ENCODE measurements around the gene URAD.

Gene URAD

DNA sequence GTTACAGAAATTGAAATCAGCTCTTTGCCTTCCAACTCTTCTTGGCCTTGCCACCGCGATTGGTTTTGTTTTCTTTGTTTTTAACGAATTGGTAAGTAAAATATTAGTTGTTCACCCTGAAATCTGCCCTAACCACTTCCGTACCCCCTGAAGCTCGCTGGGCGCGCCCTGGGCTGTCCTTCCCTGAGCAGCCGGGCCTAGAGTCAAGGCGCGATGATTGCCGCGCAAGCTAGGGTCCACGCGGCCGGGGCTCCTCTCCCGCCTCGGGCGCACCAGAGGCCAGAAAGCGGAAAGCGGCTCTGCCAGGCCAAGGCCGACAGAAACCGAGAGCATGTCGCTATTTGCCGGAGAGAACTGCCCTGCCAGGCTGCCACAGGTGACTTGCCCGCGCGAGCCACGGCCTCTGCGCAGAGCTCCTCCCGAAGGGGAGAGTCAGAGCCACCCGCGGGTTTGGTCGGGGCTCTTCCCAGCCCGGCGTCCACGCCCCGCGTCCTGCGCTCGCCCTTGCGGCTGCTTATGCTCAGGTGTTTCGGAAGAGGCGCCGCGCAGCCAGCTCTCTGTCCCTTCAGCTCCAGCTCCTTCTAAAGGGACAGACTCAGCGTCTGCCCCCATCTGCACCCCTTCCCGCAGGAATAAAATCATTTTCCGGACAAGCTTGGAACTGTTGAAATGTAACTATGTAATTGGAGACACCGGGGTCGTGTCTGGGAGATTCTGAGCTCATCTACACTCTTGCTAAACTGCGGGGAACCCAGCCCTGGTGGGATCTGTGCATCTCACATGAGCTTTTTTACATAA, 12.7 kb downstream of the URAD start:
- no peak overlapping the region for H3K4me2 ChIP-seq (ENCODE audit: low read length)
- H3K79me2 ChIP-seq (ENCODE audit: low read length), result no peaks in the 10 kb centered on the region
- H3K36me3 ChIP-seq (replicated peaks; ENCODE audit: low read depth, low read length), result no peaks in the 10 kb centered on the region
- H3K4me1 ChIP-seq (ENCODE audit: low read length), result no peaks in the 10 kb centered on the region
- H3K4me3 ChIP-seq (ENCODE audit: low read length), result no peak overlapping the region
- H4K20me1 ChIP-seq (ENCODE audit: insufficient read depth, low read length), result no peaks in the 10 kb centered on the region
- H3K27me3 ChIP-seq (ENCODE audit: low read depth, low read length), result no peaks in the 10 kb centered on the region
- H3K9me3 ChIP-seq (ENCODE audit: insufficient read depth, low read length), result no peaks in the 10 kb centered on the region
- TF ChIP-seq EZH2phosphoT487 (IDR thresholded peaks at IDR 0.05; ENCODE audit: low read depth), result no peak
- TF ChIP-seq, protein P1, sequence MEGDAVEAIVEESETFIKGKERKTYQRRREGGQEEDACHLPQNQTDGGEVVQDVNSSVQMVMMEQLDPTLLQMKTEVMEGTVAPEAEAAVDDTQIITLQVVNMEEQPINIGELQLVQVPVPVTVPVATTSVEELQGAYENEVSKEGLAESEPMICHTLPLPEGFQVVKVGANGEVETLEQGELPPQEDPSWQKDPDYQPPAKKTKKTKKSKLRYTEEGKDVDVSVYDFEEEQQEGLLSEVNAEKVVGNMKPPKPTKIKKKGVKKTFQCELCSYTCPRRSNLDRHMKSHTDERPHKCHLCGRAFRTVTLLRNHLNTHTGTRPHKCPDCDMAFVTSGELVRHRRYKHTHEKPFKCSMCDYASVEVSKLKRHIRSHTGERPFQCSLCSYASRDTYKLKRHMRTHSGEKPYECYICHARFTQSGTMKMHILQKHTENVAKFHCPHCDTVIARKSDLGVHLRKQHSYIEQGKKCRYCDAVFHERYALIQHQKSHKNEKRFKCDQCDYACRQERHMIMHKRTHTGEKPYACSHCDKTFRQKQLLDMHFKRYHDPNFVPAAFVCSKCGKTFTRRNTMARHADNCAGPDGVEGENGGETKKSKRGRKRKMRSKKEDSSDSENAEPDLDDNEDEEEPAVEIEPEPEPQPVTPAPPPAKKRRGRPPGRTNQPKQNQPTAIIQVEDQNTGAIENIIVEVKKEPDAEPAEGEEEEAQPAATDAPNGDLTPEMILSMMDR (IDR thresholded peaks at IDR 0.05; ENCODE audit: low read depth, low read length), result no peak
- H2AFZ ChIP-seq (ENCODE audit: low read depth, low read length), result no peak overlapping the region
- no peak overlapping the region for H3K9ac ChIP-seq (ENCODE audit: low read length)
- H3K27ac ChIP-seq (ENCODE audit: low read length), result no peak overlapping the region

DNA sequence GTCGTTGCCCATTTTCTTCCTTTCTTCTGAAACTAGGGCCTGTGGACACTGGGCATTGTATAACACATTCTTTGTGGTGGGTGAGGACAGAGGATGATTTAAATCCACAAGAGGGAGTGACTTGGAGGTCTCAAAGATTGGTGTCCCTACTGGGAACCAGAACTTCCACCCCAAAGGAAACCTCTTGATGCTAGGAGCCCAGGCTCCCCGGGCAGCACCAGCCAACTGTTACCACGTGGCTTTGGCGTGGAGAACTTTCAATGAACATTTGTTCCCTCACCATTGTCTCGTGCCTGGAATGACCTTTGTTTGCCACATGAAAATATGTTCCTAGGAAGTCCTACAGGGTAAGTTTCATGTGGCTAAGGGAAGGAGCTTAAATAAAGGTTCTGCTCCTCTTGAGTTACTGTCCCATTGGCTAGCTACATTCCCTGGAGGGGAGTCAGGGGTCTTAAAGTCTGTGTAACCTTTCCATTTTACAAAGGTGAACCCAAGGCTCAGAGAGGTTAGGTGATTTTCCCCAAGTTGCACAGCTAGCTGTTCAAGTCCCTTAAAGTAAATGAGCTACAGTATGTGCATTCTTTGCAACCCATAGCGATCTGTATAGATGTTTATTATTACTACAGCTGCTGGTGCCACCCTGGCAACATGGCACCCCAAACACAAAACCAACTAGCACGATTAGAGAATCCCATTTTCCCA, 14.4 kb downstream of the URAD start:
- no peak overlapping the region for H3K4me3 ChIP-seq (ENCODE audit: low read length)
- no peak overlapping the region for H3K27ac ChIP-seq (ENCODE audit: low read length)
- no peaks in the 10 kb centered on the region for H3K36me3 ChIP-seq (replicated peaks; ENCODE audit: low read depth, low read length)
- H3K9me3 ChIP-seq (ENCODE audit: insufficient read depth, low read length), result no peaks in the 10 kb centered on the region
- H3K27me3 ChIP-seq (ENCODE audit: low read depth, low read length), result no peaks in the 10 kb centered on the region
- H4K20me1 ChIP-seq (ENCODE audit: insufficient read depth, low read length), result no peaks in the 10 kb centered on the region
- no peak overlapping the region for H2AFZ ChIP-seq (ENCODE audit: low read depth, low read length)
- H3K79me2 ChIP-seq (ENCODE audit: low read length), result no peaks in the 10 kb centered on the region
- H3K4me1 ChIP-seq (ENCODE audit: low read length), result no peaks in the 10 kb centered on the region
- no peak overlapping the region for H3K9ac ChIP-seq (ENCODE audit: low read length)
- no peak overlapping the region for H3K4me2 ChIP-seq (ENCODE audit: low read length)
- TF ChIP-seq EZH2phosphoT487 (IDR thresholded peaks at IDR 0.05; ENCODE audit: low read depth), result no peak
- TF ChIP-seq, protein P1 (IDR thresholded peaks at IDR 0.05; ENCODE audit: low read depth, low read length), result no peak

DNA sequence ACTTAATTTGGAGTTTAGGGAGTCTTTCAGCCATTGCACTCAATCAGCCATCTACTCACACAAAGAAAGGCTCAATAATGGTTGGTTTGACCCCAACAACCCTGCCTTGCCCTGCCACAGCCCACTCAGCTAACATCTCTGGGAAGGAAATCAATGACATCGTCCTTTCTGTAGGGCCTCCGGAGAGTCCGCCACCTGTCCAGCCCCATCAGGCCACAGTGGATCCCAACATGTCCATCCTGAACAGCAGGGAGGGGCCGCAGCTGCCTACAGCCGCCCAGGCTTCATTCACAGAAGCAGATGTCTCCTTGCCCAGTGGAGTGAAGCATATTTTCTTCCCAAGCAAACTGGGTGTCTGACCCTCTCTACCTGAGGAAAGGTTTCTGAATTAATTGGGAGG, 15.2 kb downstream of the URAD start:
- no peak overlapping the region for H3K4me3 ChIP-seq (ENCODE audit: low read length)
- H3K27ac ChIP-seq (ENCODE audit: low read length), result no peak overlapping the region
- TF ChIP-seq EZH2phosphoT487 (IDR thresholded peaks at IDR 0.05; ENCODE audit: low read depth), result no peak
- TF ChIP-seq, protein P1 (IDR thresholded peaks at IDR 0.05; ENCODE audit: low read depth, low read length), result no peak
- H3K79me2 ChIP-seq (ENCODE audit: low read length), result no peaks in the 10 kb centered on the region
- H3K9me3 ChIP-seq (ENCODE audit: insufficient read depth, low read length), result no peaks in the 10 kb centered on the region
- no peak overlapping the region for H3K4me2 ChIP-seq (ENCODE audit: low read length)
- no peaks in the 10 kb centered on the region for H4K20me1 ChIP-seq (ENCODE audit: insufficient read depth, low read length)
- no peak overlapping the region for H3K9ac ChIP-seq (ENCODE audit: low read length)
- no peak overlapping the region for H2AFZ ChIP-seq (ENCODE audit: low read depth, low read length)
- no peaks in the 10 kb centered on the region for H3K4me1 ChIP-seq (ENCODE audit: low read length)
- no peaks in the 10 kb centered on the region for H3K27me3 ChIP-seq (ENCODE audit: low read depth, low read length)
- no peaks in the 10 kb centered on the region for H3K36me3 ChIP-seq (replicated peaks; ENCODE audit: low read depth, low read length)

DNA sequence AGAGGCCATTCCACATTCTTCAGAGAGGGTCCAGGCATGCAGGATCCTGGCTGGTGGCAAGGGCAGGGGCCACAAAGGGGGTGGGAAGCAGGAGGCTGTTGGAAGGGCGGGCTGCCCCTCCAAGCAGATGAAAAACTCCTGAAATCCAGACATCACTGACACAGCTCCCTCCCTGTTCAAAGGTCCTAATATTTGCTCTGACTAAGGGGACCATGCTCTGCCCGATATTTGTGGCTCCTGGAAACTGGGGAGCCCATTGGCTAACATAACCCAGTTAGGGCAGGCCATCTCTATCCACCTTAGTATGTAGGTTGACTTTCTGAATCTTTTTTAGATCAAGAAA, 16.0 kb downstream of the URAD start:
- H3K4me3 ChIP-seq (ENCODE audit: low read length), result no peak overlapping the region
- H3K27ac ChIP-seq (ENCODE audit: low read length), result no peak overlapping the region
- no peaks in the 10 kb centered on the region for H3K27me3 ChIP-seq (ENCODE audit: low read depth, low read length)
- peak overlapping the region; percentile 63; the same call in 1 of the 2 replicates for H2AFZ ChIP-seq (ENCODE audit: low read depth, low read length)
- H3K79me2 ChIP-seq (ENCODE audit: low read length), result no peaks in the 10 kb centered on the region
- H3K36me3 ChIP-seq (replicated peaks; ENCODE audit: low read depth, low read length), result no peaks in the 10 kb centered on the region
- TF ChIP-seq, protein P1 (IDR thresholded peaks at IDR 0.05; ENCODE audit: low read depth, low read length), result no peak
- TF ChIP-seq EZH2phosphoT487 (IDR thresholded peaks at IDR 0.05; ENCODE audit: low read depth), result no peak
- H3K9me3 ChIP-seq (ENCODE audit: insufficient read depth, low read length), result no peaks in the 10 kb centered on the region
- H4K20me1 ChIP-seq (ENCODE audit: insufficient read depth, low read length), result no peaks in the 10 kb centered on the region
- no peak overlapping the region for H3K4me2 ChIP-seq (ENCODE audit: low read length)
- no peaks in the 10 kb centered on the region for H3K4me1 ChIP-seq (ENCODE audit: low read length)
- no peak overlapping the region for H3K9ac ChIP-seq (ENCODE audit: low read length)
